Anterior cingulate cortex (tissue), 58 donors: ENCODE measurements around the gene PCSK2.
A peak's percentile ranks its signal among the peaks of the same experiment; 100 is the strongest.

Experiments used
- DNase-seq, 58 donors: peaks; one replicate each; lab custom pipeline; 2025; lab: John Stamatoyannopoulos, UW

The PCSK2 gene

GRCh38 chr20:17469246-17470030, 242.6 kb downstream of the PCSK2 start:
- DNase-seq = no peak

DNA sequence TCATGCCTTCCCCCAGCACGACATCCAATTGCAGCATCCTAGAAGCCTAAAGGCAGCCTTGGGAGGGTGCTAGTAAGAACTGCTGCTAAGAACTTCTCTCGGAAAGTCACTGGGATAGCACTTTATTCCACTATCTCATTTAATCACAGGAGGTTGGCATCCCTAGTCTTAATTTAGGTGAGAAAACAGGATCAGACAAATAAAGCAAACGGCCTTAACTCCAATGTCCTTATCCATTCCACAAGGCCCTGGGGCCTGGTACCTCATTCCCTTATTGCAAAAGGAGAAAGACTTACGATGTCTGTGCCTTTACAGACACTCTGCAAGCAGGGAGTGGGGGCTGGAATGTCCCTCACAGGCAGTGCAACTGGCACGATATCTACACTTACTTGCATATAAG, 243.7 kb downstream of the PCSK2 start:
- DNase-seq = no peak

DNA sequence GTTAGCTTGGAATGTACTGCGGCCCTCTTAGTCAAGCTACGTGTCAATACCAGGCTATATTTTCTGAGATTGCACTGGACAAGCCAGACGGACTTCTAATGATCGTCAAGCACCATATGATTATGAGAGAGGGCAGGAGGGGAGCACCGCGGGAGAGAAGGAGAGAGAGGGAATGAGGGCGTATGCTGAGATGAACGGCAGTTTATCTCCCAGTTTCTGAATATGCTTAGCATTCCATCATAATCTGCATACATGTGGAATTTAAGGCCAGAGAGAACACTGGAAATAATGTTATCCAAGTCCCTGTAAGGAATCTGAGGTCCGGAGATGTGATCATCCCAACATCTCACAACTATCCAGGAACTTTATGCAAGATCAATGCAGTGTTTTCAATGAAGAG, 244.1 kb downstream of the PCSK2 start:
- DNase-seq = no peak

GRCh38 chr20:17471606-17472187, 244.9 kb downstream of the PCSK2 start:
- no peak for DNase-seq

- no peak for DNase-seq
Observed at GRCh38 chr20:17473659-17474058, 246.8 kb downstream of the PCSK2 start.

DNA sequence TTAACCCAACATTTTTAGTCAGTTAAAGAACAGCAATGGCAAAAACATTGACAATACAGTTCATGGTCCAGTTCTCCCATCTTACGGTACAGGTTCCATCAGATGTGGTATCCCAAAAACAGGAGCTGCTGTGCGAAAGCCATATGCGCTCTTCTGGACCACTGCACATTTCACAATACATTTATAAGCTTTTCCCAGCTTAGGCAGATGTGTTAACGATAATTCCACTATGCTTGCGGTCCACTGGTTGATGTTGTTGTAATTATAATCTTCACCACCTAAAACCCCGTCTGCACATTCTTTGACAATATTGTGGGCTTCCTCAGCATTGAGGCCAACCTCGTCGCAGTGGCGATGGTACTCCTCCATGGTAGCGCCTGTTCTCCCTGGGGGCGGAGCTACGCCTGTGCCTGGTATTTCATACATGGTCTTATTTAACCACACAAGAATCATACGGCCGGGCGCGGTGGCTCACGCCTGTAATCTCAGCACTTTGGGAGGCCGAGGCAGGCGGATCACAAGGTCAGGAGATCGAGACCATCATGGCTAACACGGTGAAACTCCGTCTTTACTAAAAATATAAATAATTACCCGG, 252.3 kb downstream of the PCSK2 start:
- no peak for DNase-seq

GRCh38 chr20:17480696-17481095, 253.9 kb downstream of the PCSK2 start:
- DNase-seq = no peak

- DNase-seq = no peak
Observed at GRCh38 chr20:17481661-17482060, 254.8 kb downstream of the PCSK2 start.

GRCh38 chr20:17482536-17482935, 255.7 kb downstream of the PCSK2 start:
- DNase-seq = no peak

- no peak for DNase-seq
Observed at GRCh38 chr20:17485017-17485416, 258.2 kb downstream of the PCSK2 start.

DNA sequence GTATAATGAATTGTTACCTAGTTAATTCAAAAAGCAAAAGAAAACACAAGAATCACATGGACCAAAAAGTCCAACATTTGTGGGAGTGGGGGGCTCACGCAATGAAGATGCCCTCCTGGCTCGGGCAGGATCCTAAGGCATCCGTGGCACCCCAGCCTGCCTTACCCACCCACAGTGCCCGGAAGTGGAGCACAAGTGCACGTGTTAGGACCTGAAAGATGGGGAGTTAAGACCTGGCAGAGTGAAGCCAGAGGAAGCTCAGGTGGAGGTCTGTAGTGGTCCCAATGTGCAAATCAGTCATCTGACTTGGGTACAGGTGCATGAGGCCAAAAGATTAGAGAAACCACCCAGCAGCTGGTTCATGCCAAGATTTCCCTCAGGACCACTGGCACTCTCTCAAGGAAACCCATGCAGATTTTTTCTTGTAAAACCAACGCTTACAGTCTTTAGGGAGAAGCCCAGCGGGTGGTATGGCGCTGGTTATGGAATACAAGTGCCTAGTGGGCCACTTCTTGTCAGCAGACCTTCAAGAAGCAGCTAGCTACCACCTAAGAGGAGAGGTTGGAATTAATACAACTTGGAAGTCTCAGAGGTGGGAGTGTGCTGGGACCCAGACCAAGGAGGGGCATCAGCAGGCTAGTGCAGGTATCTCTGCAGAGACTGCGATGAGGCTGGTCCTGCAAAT, 262.2 kb downstream of the PCSK2 start:
- no peak for DNase-seq

- no peak for DNase-seq
Observed at GRCh38 chr20:17490501-17490900, 263.7 kb downstream of the PCSK2 start.

GRCh38 chr20:17491041-17491440, 264.2 kb downstream of the PCSK2 start:
- DNase-seq = no peak

DNA sequence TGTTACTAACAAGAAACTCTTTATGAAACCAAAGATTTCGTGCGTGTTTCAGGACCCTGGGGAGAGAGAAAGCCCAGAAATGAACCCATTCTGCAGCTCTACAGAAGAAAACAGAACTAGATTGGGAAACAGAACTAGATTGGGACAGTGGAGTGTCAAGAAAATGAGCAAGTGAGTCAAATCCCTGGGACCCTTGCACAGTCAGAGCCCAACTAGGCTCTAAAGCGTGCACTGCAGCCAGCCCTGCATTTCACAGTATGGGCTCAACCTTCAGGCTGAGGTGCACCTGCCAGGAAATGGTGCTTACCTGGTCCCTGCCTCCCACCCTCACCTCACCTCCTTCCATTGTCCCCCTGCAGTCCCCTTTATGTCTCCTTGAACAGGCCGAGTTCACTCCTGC, 264.6 kb downstream of the PCSK2 start:
- no peak for DNase-seq

GRCh38 chr20:17493173-17493572, 266.3 kb downstream of the PCSK2 start:
- no peak for DNase-seq

- DNase-seq = no peak
Observed at GRCh38 chr20:17494201-17494600, 267.4 kb downstream of the PCSK2 start.

DNA sequence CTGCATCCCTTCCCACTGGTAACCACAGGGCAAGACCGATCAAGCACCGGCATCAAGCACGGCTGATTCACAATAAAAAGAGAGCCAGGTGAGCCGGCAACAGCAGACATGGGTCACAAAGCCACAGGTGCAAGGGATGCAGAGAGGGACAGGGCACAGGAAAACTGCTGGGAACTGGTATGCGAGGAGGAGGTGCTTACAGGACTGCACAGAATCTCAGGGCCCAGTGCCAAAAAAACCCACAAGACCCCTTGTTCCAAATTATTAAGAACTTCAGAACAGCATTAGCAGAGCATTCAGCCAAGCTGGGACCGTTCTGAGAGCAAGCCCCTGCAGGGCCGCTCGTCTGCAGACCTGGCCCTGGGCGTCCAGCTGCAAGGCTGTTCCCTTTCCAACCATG, 269.0 kb downstream of the PCSK2 start:
- no peak for DNase-seq

GRCh38 chr20:17497821-17498580, 271.2 kb downstream of the PCSK2 start:
- DNase-seq = peak in 1 of 58 donors; percentile 3

GRCh38 chr20:17498641-17499040, 271.8 kb downstream of the PCSK2 start:
- no peak for DNase-seq

DNA sequence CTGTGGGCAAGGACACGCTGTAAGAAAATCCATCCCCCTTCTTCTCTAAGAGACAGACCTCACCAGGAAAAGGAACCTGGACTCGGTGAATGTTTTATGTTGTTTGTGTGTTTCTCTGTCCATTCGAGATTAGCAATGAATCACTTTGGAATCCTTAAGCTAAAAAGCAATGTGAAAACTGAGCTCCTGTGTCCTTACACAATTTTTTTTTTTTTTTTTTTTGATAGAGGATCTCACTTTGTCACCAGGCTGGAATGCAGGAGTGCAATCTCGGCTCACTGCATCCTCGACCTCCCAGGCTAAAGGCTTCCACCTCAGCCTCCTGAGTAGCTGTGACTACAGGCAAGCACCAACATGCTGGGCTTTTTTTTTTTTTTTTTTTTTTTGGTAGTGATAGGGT, 272.2 kb downstream of the PCSK2 start:
- no peak for DNase-seq

- no peak for DNase-seq
Observed at GRCh38 chr20:17500271-17500670, 273.4 kb downstream of the PCSK2 start.
